ENCODE measurements around the gene ARSH.
A peak's percentile ranks its signal among the peaks of the same experiment; 100 is the strongest.
"Not testable (repeated sequence)": the region's sequence is repeated elsewhere in the genome, so short reads cannot be mapped to it uniquely, and the experiment has no call there.

ARSH gene, protein sequence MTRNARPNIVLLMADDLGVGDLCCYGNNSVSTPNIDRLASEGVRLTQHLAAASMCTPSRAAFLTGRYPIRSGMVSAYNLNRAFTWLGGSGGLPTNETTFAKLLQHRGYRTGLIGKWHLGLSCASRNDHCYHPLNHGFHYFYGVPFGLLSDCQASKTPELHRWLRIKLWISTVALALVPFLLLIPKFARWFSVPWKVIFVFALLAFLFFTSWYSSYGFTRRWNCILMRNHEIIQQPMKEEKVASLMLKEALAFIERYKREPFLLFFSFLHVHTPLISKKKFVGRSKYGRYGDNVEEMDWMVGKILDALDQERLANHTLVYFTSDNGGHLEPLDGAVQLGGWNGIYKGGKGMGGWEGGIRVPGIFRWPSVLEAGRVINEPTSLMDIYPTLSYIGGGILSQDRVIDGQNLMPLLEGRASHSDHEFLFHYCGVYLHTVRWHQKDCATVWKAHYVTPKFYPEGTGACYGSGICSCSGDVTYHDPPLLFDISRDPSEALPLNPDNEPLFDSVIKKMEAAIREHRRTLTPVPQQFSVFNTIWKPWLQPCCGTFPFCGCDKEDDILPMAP

GRCh38 chrX:3006495-3006894 is at the start of gene ARSH:
ARSH (plus strand) TSS chrX:3006546; CDS start chrX:3006613, 67 bp downstream.
- no peak within 1 kb of the TSS for H3K4me2 ChIP-seq
- no peak within 1 kb of the TSS for H3K9ac ChIP-seq
- no peaks in the 10 kb centered on the region for H3K27me3 ChIP-seq
- H3K4me3 ChIP-seq, result no peak within 1 kb of the TSS
- no peak for TF ChIP-seq Cebpa-rat (IDR thresholded peaks at IDR 0.05)
- H4K20me1 ChIP-seq, result no peaks in the 10 kb centered on the region
- H3K27ac ChIP-seq, result no peak within 1 kb of the TSS
- H3K4me1 ChIP-seq, result no peaks in the 10 kb centered on the region
- H3K36me3 ChIP-seq, result no peaks in the 10 kb centered on the region
- H3K9me3 ChIP-seq (replicated peaks in 1 of 11), result peaks cover 30 to 40% (median 32%) of the 10 kb centered on the region in 11 experiments

DNA sequence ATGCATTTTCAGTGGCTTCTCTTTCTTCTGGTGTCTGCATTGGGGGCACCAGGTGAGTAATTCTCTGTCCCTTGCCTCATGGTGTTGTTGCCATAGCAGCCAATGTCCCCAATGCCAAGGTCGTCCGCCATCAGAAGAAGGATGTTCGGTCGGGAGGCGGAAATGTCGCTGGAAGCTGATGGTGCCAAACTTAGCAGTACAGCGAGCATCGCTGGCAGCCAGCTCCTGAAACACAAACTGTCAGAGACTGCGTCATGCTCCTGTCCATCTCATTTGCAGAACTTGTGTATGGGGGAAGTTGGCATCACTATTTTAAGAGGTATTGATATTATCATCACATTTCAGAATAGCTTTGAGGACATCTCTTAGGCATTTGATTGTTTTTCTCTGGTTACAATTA is 48.1 kb upstream of the ARSH start:
- no peaks in the 10 kb centered on the region for H4K20me1 ChIP-seq
- no peak overlapping the region for H3K9ac ChIP-seq

GRCh38 chrX:2960861-2961515 is 45.4 kb upstream of the ARSH start:
- peaks cover 0 to 5% (median 3%) of the 10 kb centered on the region in 10 experiments; a peak in 14 of 20 replicates for H3K4me1 ChIP-seq
- H3K27ac ChIP-seq, result no peak overlapping the region
- TF ChIP-seq Cebpa-rat (IDR thresholded peaks at IDR 0.05), result no peak
- peaks cover 0 to 11% (median 0%) of the 10 kb centered on the region in 11 experiments; a peak in 1 of 22 replicates for H3K9me3 ChIP-seq (replicated peaks in 1 of 11)
- peaks cover 0 to 23% (median 11%) of the 10 kb centered on the region in 11 experiments; a peak in 9 of 22 replicates for H3K36me3 ChIP-seq
- no peaks in the 10 kb centered on the region for H3K27me3 ChIP-seq
- no peaks in the 10 kb centered on the region for H4K20me1 ChIP-seq
- H3K9ac ChIP-seq, result no peak overlapping the region
- no peak overlapping the region for H3K4me3 ChIP-seq
- H3K4me2 ChIP-seq, result no peak overlapping the region

More for the DNA sequence above, 48.1 kb upstream of the ARSH start:
- no peak overlapping the region for H3K27ac ChIP-seq
- no peak overlapping the region for H3K4me3 ChIP-seq
- no peak overlapping the region for H3K4me2 ChIP-seq
- no peaks in the 10 kb centered on the region for H3K4me1 ChIP-seq
- no peaks in the 10 kb centered on the region for H3K27me3 ChIP-seq
- no peak for TF ChIP-seq Cebpa-rat (IDR thresholded peaks at IDR 0.05)
- peaks cover 0 to 11% (median 0%) of the 10 kb centered on the region in 11 experiments; a peak in 1 of 22 replicates for H3K9me3 ChIP-seq (replicated peaks in 1 of 11)
- peaks cover 0 to 41% (median 14%) of the 10 kb centered on the region in 11 experiments; a peak in 10 of 22 replicates for H3K36me3 ChIP-seq

- TF ChIP-seq Cebpa-rat (IDR thresholded peaks at IDR 0.05), result no peak
- H3K4me1 ChIP-seq, result peaks cover 5 to 14% (median 10%) of the 10 kb centered on the region in 10 experiments
- H3K4me2 ChIP-seq, result no peak overlapping the region
- H3K9me3 ChIP-seq (replicated peaks in 1 of 11), result peaks cover 0 to 11% (median 0%) of the 10 kb centered on the region in 11 experiments; a peak in 1 of 22 replicates
- no peak overlapping the region for H3K4me3 ChIP-seq
- H3K27ac ChIP-seq, result no peak overlapping the region
- peaks cover 0 to 20% (median 9%) of the 10 kb centered on the region in 11 experiments; a peak in 9 of 22 replicates for H3K36me3 ChIP-seq
- H3K27me3 ChIP-seq, result no peaks in the 10 kb centered on the region
- H4K20me1 ChIP-seq, result no peaks in the 10 kb centered on the region
- H3K9ac ChIP-seq, result no peak overlapping the region
These were observed 44.0 kb upstream of the ARSH start for GRCh38 chrX:2962381-2962780.

- H4K20me1 ChIP-seq, H3K4me2 ChIP-seq, H3K9ac ChIP-seq, H3K4me3 ChIP-seq, H3K27me3 ChIP-seq, H3K27ac ChIP-seq: not testable (repeated sequence)
- peaks cover 13 to 25% (median 21%) of the 10 kb centered on the region in 10 experiments for H3K4me1 ChIP-seq
- H3K9me3 ChIP-seq (replicated peaks in 1 of 11), result peaks cover 0 to 11% (median 0%) of the 10 kb centered on the region in 11 experiments; a peak in 1 of 22 replicates
- H3K36me3 ChIP-seq, result peaks cover 0 to 12% (median 9%) of the 10 kb centered on the region in 11 experiments; a peak in 9 of 22 replicates
These were observed 42.9 kb upstream of the ARSH start for GRCh38 chrX:2963449-2963848.

DNA sequence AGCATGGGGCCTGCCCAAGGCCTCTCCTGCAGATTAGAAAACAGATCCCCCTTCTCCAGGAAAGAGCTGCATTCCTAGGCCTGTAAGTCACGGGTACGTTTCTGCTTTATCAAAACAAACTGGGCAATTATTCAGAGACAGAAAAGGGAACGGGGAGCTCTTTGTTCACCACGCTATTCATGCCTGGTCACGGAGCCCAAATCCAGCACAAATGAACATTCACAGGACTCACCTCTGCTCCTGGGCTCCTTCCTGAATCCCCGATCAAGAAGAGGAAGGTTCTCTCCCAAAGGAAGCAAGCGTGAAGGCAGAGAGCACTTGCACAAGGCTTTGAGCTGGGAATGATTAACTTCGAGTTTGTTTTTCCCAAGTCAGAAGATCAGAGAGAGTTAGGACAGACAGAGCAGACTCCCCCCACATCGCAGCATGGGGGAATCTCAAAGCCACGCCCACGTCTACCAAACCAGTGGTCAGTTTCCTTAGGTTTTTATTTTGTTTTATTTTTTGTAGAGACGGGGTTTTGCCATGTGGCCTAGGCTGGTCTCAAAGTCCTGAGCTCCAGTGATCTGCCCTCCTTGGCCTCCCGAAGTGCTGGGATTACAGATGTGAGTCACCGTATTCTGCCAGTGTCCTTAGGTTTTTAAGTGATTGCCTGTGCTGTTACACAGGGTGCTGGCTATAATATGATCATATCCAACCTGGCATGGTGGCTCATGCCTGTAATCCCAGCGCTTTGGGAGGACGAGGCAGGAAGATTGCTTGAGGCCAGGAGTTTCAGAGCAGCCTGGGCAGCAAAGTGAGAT is 42.2 kb upstream of the ARSH start:
- H3K9ac ChIP-seq; H3K4me3 ChIP-seq; H3K9me3 ChIP-seq (replicated peaks in 1 of 11); H3K27me3 ChIP-seq; H3K4me2 ChIP-seq; H3K27ac ChIP-seq; H4K20me1 ChIP-seq; H3K36me3 ChIP-seq: not testable (repeated sequence)
- H3K4me1 ChIP-seq, result peaks cover 17 to 32% (median 26%) of the 10 kb centered on the region in 10 experiments

- Histone ChIP-seq H3K4me3 (no peak overlapping the region), H3K9ac (no peak overlapping the region), H3K27ac (no peak overlapping the region), H3K4me1 (peaks cover 17 to 36% (median 27%) of the 10 kb centered on the region in 10 experiments), H3K4me2 (peak overlapping the region in 7 of 11 experiments; percentile 6 to 34 (median 21); a peak in 9 of 22 replicates), H3K9me3 (replicated peaks in 1 of 11) (no peaks in the 10 kb centered on the region), H4K20me1 (no peaks in the 10 kb centered on the region), H3K27me3 (no peaks in the 10 kb centered on the region), H3K36me3 (no peaks in the 10 kb centered on the region)
- TF ChIP-seq Cebpa-rat (IDR thresholded peaks at IDR 0.05), result no peak
These were observed 40.4 kb upstream of the ARSH start for GRCh38 chrX:2965965-2966364.

GRCh38 chrX:2967012-2967411 is 39.3 kb upstream of the ARSH start:
- peaks cover 5 to 8% (median 6%) of the 10 kb centered on the region in 11 experiments; a peak in 19 of 22 replicates for H3K9me3 ChIP-seq (replicated peaks in 1 of 11)

More at GRCh38 chrX:2967012-2967411, 39.3 kb upstream of the ARSH start:
- Histone ChIP-seq H3K4me1 (peaks cover 17 to 36% (median 27%) of the 10 kb centered on the region in 10 experiments), H3K9ac (peak overlapping the region in 4 of 11 experiments; percentile 42 to 59 (median 46); a peak in 5 of 22 replicates), H3K36me3 (no peaks in the 10 kb centered on the region), H3K27me3 (no peaks in the 10 kb centered on the region), H3K4me2 (peak overlapping the region; percentile 70 to 96 (median 84); a peak in 20 of 22 replicates), H3K27ac (peak overlapping the region in 3 of 11 experiments; percentile 23 to 52 (median 48); a peak in 3 of 22 replicates), H4K20me1 (no peaks in the 10 kb centered on the region), H3K4me3 (peak overlapping the region in 3 of 10 experiments; percentile 48 to 68 (median 53); a peak in 4 of 20 replicates)
- TF ChIP-seq Cebpa-rat (IDR thresholded peaks at IDR 0.05), result no peak

All from BLaER1 treated with 17β-estradiol and CSF1 and Interleukin-3, amounts not matched to agents 10 nM and 100 nM (cell line).